HCT116 (cell line): ENCODE results near the gene GABRG2. TPM values are rescaled to one million over a fixed set of nuclear protein-coding genes. Genes with fewer than 3 reads are reported as not detected.

Source experiments
- ATAC-seq: fragments of 200-7000 bp; cut with Tn5 transposase; 2 replicates; pipeline ENCODE4 v1.9.1; 2020; ENCODE audit warnings: mild to moderate bottlenecking, moderate library complexity
- BruUV-seq: library from RNA; stranded (reverse); fragments of 400-500 nt; replicated peaks from 2 replicates; lab custom pipeline; 2021; lab: Mats Ljungman, UMichigan
- CTCF ChIA-PET: fragments of 300-600 bp; sonication (Branson Sonifier 250); formaldehyde crosslinking; loops from one replicate; lab custom pipeline; 2021; ENCODE audit warnings: antibody characterized with exemption; lab: Charles Lee
- POLR2A ChIA-PET: fragments of 300-600, 350-600 bp; sonication (Branson Sonifier 250); formaldehyde crosslinking; loops from one replicate; lab custom pipeline; 2021; ENCODE audit warnings: antibody characterized with exemption; lab: Charles Lee
- RAD21 ChIA-PET, 2 experiments: fragments of 300-600 bp; sonication (Branson Sonifier 250); formaldehyde crosslinking; loops; one replicate each; lab custom pipeline; 2023; ENCODE audit warnings: low total read pairs in 2 of 2; ENCODE audit not compliant: uncharacterized antibody in 2 of 2, unreplicated experiment in 2 of 2, low non-redundant PET in 1 of 2; lab: Charles Lee
- DNase-seq: peaks from one replicate; pipeline ENCODE4 v3.0.0-alpha.2; 2010; ENCODE audit warnings: low read depth, low spot score
- H2AFZ ChIP-seq: fragments of 200-600 bp; shearing (Covaris generic), sonication (generic); 2 replicates; pipeline ENCODE4 v1.6.1; 2017; ENCODE audit warnings: low read depth, mixed run types, mixed read lengths, antibody characterized with exemption, low read length; ENCODE audit not compliant: poor library complexity, severe bottlenecking
- H3K27ac ChIP-seq: 2 replicates; pipeline ENCODE4 v1.5.1; 2012; ENCODE audit warnings: low read depth, low read length
- H3K27me3 ChIP-seq: fragments of 200-600 bp; sonication (generic); 2 replicates; pipeline ENCODE4 v1.6.1; 2016; ENCODE audit warnings: mixed run types, low read length, mixed read lengths; ENCODE audit not compliant: insufficient read depth
- H3K36me3 ChIP-seq, 2 experiments: fragments of 200-500 bp in 1 of 2; fragments of 200-600 bp in 1 of 2; sonication (Bioruptor generic) in 1 of 2; sonication (generic) in 1 of 2; 2 replicates each; pipeline versions ENCODE4 v1.5.1 to v1.6.1; 2014 to 2016; ENCODE audit warnings: low read length in 2 of 2, inconsistent platforms in 1 of 2, mixed read lengths in 1 of 2, mixed run types in 1 of 2; ENCODE audit not compliant: insufficient read depth in 2 of 2, control insufficient read depth in 1 of 2
- H3K4me1 ChIP-seq, 2 experiments: fragments of 200-600 bp in 1 of 2; sonication (generic) in 1 of 2; 2 replicates each; pipeline versions ENCODE4 v1.5.1 to v1.6.1; 2012 to 2017; ENCODE audit warnings: low read length in 2 of 2, inconsistent platforms in 1 of 2, mild to moderate bottlenecking in 1 of 2, mixed read lengths in 1 of 2, mixed run types in 1 of 2, moderate library complexity in 1 of 2; ENCODE audit not compliant: insufficient read depth in 2 of 2, control insufficient read depth in 1 of 2
- H3K4me2 ChIP-seq: fragments of 200-600 bp; sonication (generic); 2 replicates; pipeline ENCODE4 v1.6.1; 2017; ENCODE audit warnings: mixed run types, low read length, mixed read lengths
- H3K4me3 ChIP-seq, 2 experiments: fragments of 200-600 bp in 1 of 2; sonication (generic) in 1 of 2; replicated peaks in 1 of 2; 2 replicates each; pipeline ENCODE4 v1.5.1; 2011 to 2016; ENCODE audit warnings: low read length in 2 of 2, control low read depth in 1 of 2, low read depth in 1 of 2, mild to moderate bottlenecking in 1 of 2, mixed read lengths in 1 of 2, mixed run types in 1 of 2
- H3K79me2 ChIP-seq: fragments of 200-600 bp; sonication (generic); 2 replicates; pipeline ENCODE4 v1.6.1; 2017; ENCODE audit warnings: mild to moderate bottlenecking, mixed run types, low read length, moderate library complexity, mixed read lengths; ENCODE audit not compliant: insufficient read depth
- H3K9ac ChIP-seq: fragments of 200-600 bp; sonication (generic); 2 replicates; pipeline ENCODE4 v1.6.1; 2016; ENCODE audit warnings: low read length, mixed read lengths
- H3K9me2 ChIP-seq: fragments of 200-600 bp; sonication (generic), shearing (Covaris generic); 2 replicates; pipeline ENCODE4 v1.6.1; 2017; ENCODE audit warnings: mixed run types, mild to moderate bottlenecking, moderate library complexity; ENCODE audit not compliant: insufficient read depth
- H3K9me3 ChIP-seq, 2 experiments: fragments of 200-500 bp in 1 of 2; fragments of 200-600 bp in 1 of 2; sonication (Bioruptor generic) in 1 of 2; sonication (generic) in 1 of 2; 2 replicates each; pipeline ENCODE4 v1.6.1; 2014 to 2017; ENCODE audit warnings: low read length in 2 of 2, mixed read lengths in 2 of 2, inconsistent platforms in 1 of 2, low read depth in 1 of 2, mild to moderate bottlenecking in 1 of 2, mixed run types in 1 of 2, moderate library complexity in 1 of 2; ENCODE audit not compliant: control insufficient read depth in 1 of 2, insufficient read depth in 1 of 2
- H4K20me1 ChIP-seq: fragments of 200-600 bp; sonication (generic), shearing (Covaris generic); 2 replicates; pipeline ENCODE4 v1.6.1; 2017; ENCODE audit warnings: mixed run types, mild to moderate bottlenecking, moderate library complexity; ENCODE audit not compliant: insufficient read depth
- CBX3 ChIP-seq: IDR thresholded peaks from 2 replicates; pipeline ENCODE4 v1.6.1; 2012; ENCODE audit warnings: low read depth
- ELF1 ChIP-seq: IDR thresholded peaks from 2 replicates; pipeline ENCODE4 v1.6.1; 2012; ENCODE audit warnings: low read depth, borderline replicate concordance
- JUND ChIP-seq: IDR thresholded peaks from 2 replicates; pipeline ENCODE4 v1.6.1; 2012
- POLR2A ChIP-seq: IDR thresholded peaks from 2 replicates; pipeline ENCODE4 v1.7.0; 2011; ENCODE audit warnings: borderline replicate concordance; ENCODE audit not compliant: insufficient read depth, insufficient read length; ENCODE audit errors: extremely low read depth
- POLR2AphosphoS5 ChIP-seq: IDR thresholded peaks from 2 replicates; pipeline ENCODE4 v1.6.1; 2011; ENCODE audit warnings: mild to moderate bottlenecking, low read depth, low read length, moderate library complexity
- RAD21 ChIP-seq: IDR thresholded peaks from 2 replicates; pipeline ENCODE4 v1.6.1; 2012; ENCODE audit warnings: low read depth, mild to moderate bottlenecking
- SIN3A ChIP-seq: IDR thresholded peaks from 2 replicates; pipeline ENCODE4 v1.6.1; 2012; ENCODE audit warnings: low read depth
- SP1 ChIP-seq: IDR thresholded peaks from 2 replicates; pipeline ENCODE4 v1.6.1; 2012; ENCODE audit warnings: low read depth
- YY1 ChIP-seq: IDR thresholded peaks from 2 replicates; pipeline ENCODE4 v1.6.1; 2011; ENCODE audit warnings: low read length, low read depth, moderate library complexity, mild to moderate bottlenecking; ENCODE audit not compliant: insufficient replicate concordance; ENCODE audit errors: extremely low read depth
- ZFX ChIP-seq: fragments of 450-650 bp; IDR thresholded peaks from 2 replicates; pipeline ENCODE4 v1.6.1; 2017
- ZNF274 ChIP-seq: fragments of 200-500 bp; sonication (Bioruptor generic); IDR thresholded peaks from 2 replicates; pipeline ENCODE4 v1.6.1; 2014; ENCODE audit warnings: mild to moderate bottlenecking, low read depth, low read length, inconsistent platforms
- intact Hi-C: fragments of 100-400 bp; cut with micrococcal nuclease; formaldehyde crosslinking; loops from 2 replicates; pipeline ENCODE4 v1.10.0; 2022
- total RNA-seq: library from RNA; stranded (reverse); gene quantifications from one replicate; pipeline ENCODE4 v1.2.1, GENCODE V29; 2021; ENCODE audit not compliant: unreplicated experiment
- TF ChIP-seq, protein P1 (sequence below): IDR thresholded peaks from 2 replicates; pipeline ENCODE4 v1.6.1; 2011; ENCODE audit warnings: mild to moderate bottlenecking, low read length, moderate library complexity; ENCODE audit not compliant: insufficient replicate concordance; ENCODE audit errors: extremely low read depth
- TF ChIP-seq, protein P2 (sequence below), 3 experiments: fragments of 200-600 bp in 1 of 3; sonication (generic) in 1 of 3; IDR thresholded peaks in 2 of 3; conservative IDR thresholded peaks in 1 of 3; 2 replicates each; pipeline ENCODE4 v1.5.1; 2012 to 2017; ENCODE audit warnings: low read depth in 2 of 3, low read length in 2 of 3, antibody characterized with exemption in 1 of 3, borderline replicate concordance in 1 of 3, control low read depth in 1 of 3, mild to moderate bottlenecking in 1 of 3, mixed read lengths in 1 of 3, mixed run types in 1 of 3, moderate library complexity in 1 of 3; ENCODE audit not compliant: insufficient read depth in 1 of 3
- TF ChIP-seq, protein P3 (sequence below): IDR thresholded peaks from 2 replicates; pipeline ENCODE4 v1.6.1; 2012
- TF ChIP-seq, protein P4 (sequence below): IDR thresholded peaks from 2 replicates; pipeline ENCODE4 v1.6.1; 2012; ENCODE audit warnings: low read depth
- TF ChIP-seq, protein P5 (sequence below): IDR thresholded peaks from 2 replicates; pipeline ENCODE4 v1.6.1; 2012

The GABRG2 gene
- total RNA-seq, 1 experiment from 2014 or later: 5.8 TPM

DNA sequence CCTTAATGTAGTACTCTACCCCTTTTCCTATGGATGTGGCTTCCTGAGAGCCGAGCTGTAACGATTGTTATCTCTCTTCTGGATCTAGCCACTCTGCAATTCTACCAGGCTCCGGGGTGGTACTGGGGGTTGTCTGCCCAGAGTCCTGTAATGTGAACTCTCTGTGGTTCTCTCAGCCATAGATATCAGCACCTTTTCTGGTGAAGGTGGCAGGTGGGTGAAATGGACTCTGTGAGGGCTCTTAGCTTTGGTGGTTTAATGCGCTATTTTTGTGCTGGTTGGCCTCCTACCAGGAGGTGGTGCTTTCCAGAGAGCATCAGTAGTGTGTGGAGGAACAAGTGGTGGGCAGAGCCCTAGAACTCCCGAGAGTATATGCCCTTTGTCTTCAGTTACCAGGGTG lies 122.1 kb downstream of the GABRG2 start:
- TF ChIP-seq, protein P1, sequence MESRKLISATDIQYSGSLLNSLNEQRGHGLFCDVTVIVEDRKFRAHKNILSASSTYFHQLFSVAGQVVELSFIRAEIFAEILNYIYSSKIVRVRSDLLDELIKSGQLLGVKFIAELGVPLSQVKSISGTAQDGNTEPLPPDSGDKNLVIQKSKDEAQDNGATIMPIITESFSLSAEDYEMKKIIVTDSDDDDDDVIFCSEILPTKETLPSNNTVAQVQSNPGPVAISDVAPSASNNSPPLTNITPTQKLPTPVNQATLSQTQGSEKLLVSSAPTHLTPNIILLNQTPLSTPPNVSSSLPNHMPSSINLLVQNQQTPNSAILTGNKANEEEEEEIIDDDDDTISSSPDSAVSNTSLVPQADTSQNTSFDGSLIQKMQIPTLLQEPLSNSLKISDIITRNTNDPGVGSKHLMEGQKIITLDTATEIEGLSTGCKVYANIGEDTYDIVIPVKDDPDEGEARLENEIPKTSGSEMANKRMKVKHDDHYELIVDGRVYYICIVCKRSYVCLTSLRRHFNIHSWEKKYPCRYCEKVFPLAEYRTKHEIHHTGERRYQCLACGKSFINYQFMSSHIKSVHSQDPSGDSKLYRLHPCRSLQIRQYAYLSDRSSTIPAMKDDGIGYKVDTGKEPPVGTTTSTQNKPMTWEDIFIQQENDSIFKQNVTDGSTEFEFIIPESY: no peak
- TF ChIP-seq YY1: no peak
- TF ChIP-seq RAD21: no peak
- no peak for TF ChIP-seq ZFX
- TF ChIP-seq SP1: no peak
- TF ChIP-seq POLR2AphosphoS5: no peak
- TF ChIP-seq POLR2A: no peak
- TF ChIP-seq CBX3: no peak
- no peak for TF ChIP-seq ELF1
- TF ChIP-seq ZNF274: no peak
- TF ChIP-seq, protein P2, sequence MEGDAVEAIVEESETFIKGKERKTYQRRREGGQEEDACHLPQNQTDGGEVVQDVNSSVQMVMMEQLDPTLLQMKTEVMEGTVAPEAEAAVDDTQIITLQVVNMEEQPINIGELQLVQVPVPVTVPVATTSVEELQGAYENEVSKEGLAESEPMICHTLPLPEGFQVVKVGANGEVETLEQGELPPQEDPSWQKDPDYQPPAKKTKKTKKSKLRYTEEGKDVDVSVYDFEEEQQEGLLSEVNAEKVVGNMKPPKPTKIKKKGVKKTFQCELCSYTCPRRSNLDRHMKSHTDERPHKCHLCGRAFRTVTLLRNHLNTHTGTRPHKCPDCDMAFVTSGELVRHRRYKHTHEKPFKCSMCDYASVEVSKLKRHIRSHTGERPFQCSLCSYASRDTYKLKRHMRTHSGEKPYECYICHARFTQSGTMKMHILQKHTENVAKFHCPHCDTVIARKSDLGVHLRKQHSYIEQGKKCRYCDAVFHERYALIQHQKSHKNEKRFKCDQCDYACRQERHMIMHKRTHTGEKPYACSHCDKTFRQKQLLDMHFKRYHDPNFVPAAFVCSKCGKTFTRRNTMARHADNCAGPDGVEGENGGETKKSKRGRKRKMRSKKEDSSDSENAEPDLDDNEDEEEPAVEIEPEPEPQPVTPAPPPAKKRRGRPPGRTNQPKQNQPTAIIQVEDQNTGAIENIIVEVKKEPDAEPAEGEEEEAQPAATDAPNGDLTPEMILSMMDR (IDR thresholded peaks at IDR 0.05 in 2 of 3, conservative IDR thresholded peaks at IDR 0.05 in 1 of 3; ENCODE audit: borderline replicate concordance in 1 of 3, insufficient read depth in 1 of 3, low read depth in 2 of 3, low read length in 2 of 3): no peak
- TF ChIP-seq JUND: no peak
- TF ChIP-seq, protein P3, sequence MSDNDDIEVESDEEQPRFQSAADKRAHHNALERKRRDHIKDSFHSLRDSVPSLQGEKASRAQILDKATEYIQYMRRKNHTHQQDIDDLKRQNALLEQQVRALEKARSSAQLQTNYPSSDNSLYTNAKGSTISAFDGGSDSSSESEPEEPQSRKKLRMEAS: no peak
- no peak for TF ChIP-seq SIN3A
- TF ChIP-seq, protein P4, sequence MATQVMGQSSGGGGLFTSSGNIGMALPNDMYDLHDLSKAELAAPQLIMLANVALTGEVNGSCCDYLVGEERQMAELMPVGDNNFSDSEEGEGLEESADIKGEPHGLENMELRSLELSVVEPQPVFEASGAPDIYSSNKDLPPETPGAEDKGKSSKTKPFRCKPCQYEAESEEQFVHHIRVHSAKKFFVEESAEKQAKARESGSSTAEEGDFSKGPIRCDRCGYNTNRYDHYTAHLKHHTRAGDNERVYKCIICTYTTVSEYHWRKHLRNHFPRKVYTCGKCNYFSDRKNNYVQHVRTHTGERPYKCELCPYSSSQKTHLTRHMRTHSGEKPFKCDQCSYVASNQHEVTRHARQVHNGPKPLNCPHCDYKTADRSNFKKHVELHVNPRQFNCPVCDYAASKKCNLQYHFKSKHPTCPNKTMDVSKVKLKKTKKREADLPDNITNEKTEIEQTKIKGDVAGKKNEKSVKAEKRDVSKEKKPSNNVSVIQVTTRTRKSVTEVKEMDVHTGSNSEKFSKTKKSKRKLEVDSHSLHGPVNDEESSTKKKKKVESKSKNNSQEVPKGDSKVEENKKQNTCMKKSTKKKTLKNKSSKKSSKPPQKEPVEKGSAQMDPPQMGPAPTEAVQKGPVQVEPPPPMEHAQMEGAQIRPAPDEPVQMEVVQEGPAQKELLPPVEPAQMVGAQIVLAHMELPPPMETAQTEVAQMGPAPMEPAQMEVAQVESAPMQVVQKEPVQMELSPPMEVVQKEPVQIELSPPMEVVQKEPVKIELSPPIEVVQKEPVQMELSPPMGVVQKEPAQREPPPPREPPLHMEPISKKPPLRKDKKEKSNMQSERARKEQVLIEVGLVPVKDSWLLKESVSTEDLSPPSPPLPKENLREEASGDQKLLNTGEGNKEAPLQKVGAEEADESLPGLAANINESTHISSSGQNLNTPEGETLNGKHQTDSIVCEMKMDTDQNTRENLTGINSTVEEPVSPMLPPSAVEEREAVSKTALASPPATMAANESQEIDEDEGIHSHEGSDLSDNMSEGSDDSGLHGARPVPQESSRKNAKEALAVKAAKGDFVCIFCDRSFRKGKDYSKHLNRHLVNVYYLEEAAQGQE: no peak
- TF ChIP-seq, protein P5, sequence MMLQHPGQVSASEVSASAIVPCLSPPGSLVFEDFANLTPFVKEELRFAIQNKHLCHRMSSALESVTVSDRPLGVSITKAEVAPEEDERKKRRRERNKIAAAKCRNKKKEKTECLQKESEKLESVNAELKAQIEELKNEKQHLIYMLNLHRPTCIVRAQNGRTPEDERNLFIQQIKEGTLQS: no peak
- TF ChIP-seq, all 23 proteins: peak for 0
- H3K9me2 ChIP-seq: no peaks in the 10 kb centered on the region
- POLR2A ChIA-PET: no interaction called here
- H3K4me3 ChIP-seq: no peak overlapping the region
- no peak overlapping the region for H3K9ac ChIP-seq
- no peaks in the 10 kb centered on the region for H3K9me3 ChIP-seq
- H4K20me1 ChIP-seq: no peaks in the 10 kb centered on the region
- RAD21 ChIA-PET: no interaction called here
- H3K4me2 ChIP-seq: no peak overlapping the region
- ATAC-seq (no peak), DNase-seq (no peak)
- no peaks in the 10 kb centered on the region for H3K4me1 ChIP-seq
- H3K27ac ChIP-seq: no peak overlapping the region
- H3K27me3 ChIP-seq: no peaks in the 10 kb centered on the region
- CTCF ChIA-PET: no interaction called here
- H3K36me3 ChIP-seq: no peaks in the 10 kb centered on the region
- H3K79me2 ChIP-seq: no peaks in the 10 kb centered on the region
- no peak overlapping the region for H2AFZ ChIP-seq
- no TSS peak for BruUV-seq
- intact Hi-C loops: no loop called here
